Spleen (tissue), 11 donors: ENCODE results near the gene PALD1. TPM values are rescaled to one million over a fixed set of nuclear protein-coding genes. Genes with fewer than 3 reads are reported as not detected.

Source experiments
- DNase-seq: peaks from one replicate; pipeline ENCODE4 v3.0.0-alpha.2; 2020
- H3K27ac ChIP-seq, 8 donors: fragments of 200-600 bp; sonication (generic) in 7 of 8; 1 replicate in 4 of 8; 2 replicates in 4 of 8; pipeline versions ENCODE4 v1.5.0 to v1.8.0; 2016 to 2021; ENCODE audit warnings: inconsistent platforms in 4 of 8, mild to moderate bottlenecking in 4 of 8, moderate library complexity in 1 of 8
- H3K27me3 ChIP-seq, 7 donors: fragments of 200-600 bp; sonication (generic) in 6 of 7; replicated peaks in 1 of 7; 1 replicate in 4 of 7; 2 replicates in 3 of 7; pipeline versions ENCODE4 v1.5.0 to v1.8.0; 2016 to 2021; ENCODE audit warnings: inconsistent platforms in 3 of 7, mild to moderate bottlenecking in 1 of 7
- H3K36me3 ChIP-seq, 6 donors: fragments of 200-600 bp; sonication (generic) in 5 of 6; 1 replicate in 4 of 6; 2 replicates in 2 of 6; pipeline versions ENCODE4 v1.5.0 to v1.8.0; 2016 to 2021; ENCODE audit warnings: inconsistent platforms in 2 of 6
- H3K4me1 ChIP-seq, 6 donors: fragments of 200-600 bp; sonication (generic) in 5 of 6; 1 replicate in 3 of 6; 2 replicates in 3 of 6; pipeline versions ENCODE4 v1.5.0 to v1.8.0; 2016 to 2021; ENCODE audit warnings: inconsistent platforms in 3 of 6
- H3K4me3 ChIP-seq, 8 donors: fragments of 200-600 bp; sonication (generic) in 7 of 8; 1 replicate in 4 of 8; 2 replicates in 4 of 8; pipeline versions ENCODE4 v1.5.0 to v1.8.0; 2016 to 2021; ENCODE audit warnings: inconsistent platforms in 4 of 8, mild to moderate bottlenecking in 4 of 8, moderate library complexity in 2 of 8
- H3K9me3 ChIP-seq, 8 donors: fragments of 200-600 bp; sonication (generic) in 7 of 8; 1 replicate in 4 of 8; 2 replicates in 4 of 8; pipeline versions ENCODE4 v1.5.0 to v1.8.0; 2016 to 2021; ENCODE audit warnings: inconsistent platforms in 4 of 8
- CTCF ChIP-seq, 11 experiments: fragments of 200-600 bp in 7 of 11; fragments of 450-650 bp in 4 of 11; sonication (generic) in 4 of 11; IDR thresholded peaks in 8 of 11; conservative IDR thresholded peaks in 3 of 11; 1 replicate in 7 of 11; 2 replicates in 4 of 11; pipeline versions ENCODE4 v1.4.0 to v1.8.0; 2016 to 2021; ENCODE audit warnings: antibody characterized with exemption in 11 of 11, inconsistent platforms in 4 of 11, mild to moderate bottlenecking in 1 of 11
- POLR2A ChIP-seq, 3 donors: fragments of 450-650 bp; IDR thresholded peaks; one replicate each; pipeline ENCODE4 v1.5.1; 2017; ENCODE audit warnings: antibody characterized with exemption in 3 of 3, mild to moderate bottlenecking in 1 of 3
- POLR2AphosphoS5 ChIP-seq, 3 donors: sonication (generic); formaldehyde crosslinking; IDR thresholded peaks; one replicate each; pipeline ENCODE4 v1.5.1; 2017; ENCODE audit warnings: antibody characterized with exemption in 3 of 3
- WGBS, 5 donors: extraction: QIAGEN DNeasy Blood & Tissue Kit in 3 of 5; methylation state at CpG; one replicate each; pipeline versions ENCODE4 v1.1.5 to v1.1.7; 2013 to 2018; 5-methylcytosine and 5-hydroxymethylcytosine counted together
- intact Hi-C: fragments of 100-400 bp; cut with DNase I; formaldehyde crosslinking; loops from one replicate; pipeline ENCODE4 v1.15.0; 2023; ENCODE audit warnings: low total_unique reads
- polyA plus RNA-seq, 3 donors: library from polyadenylated mRNA; stranded (reverse); fragments of 200-250 nt; gene quantifications; one replicate each; pipeline ENCODE4 v1.2.1, GENCODE V29; 2013
- total RNA-seq, 7 donors: library from RNA; depleted of rRNA in 3 of 7; stranded (reverse); fragments of >200 nt in 3 of 7; fragmentation: NEBNext Ultra II Directional in 4 of 7; extraction: Animal tissue kit (Norgen Biotek cat#: 25700) in 4 of 7; gene quantifications; one replicate each; pipeline versions ENCODE4 v1.1.0 to v1.2.1, GENCODE V29; 2016 to 2021
- donor health status: healthy with polysubstance abuse.
- donor health status: DM: no; HTN: no; CAD: no; lungs with moderate emphysema.
- donor health status: DM: no; HTN: no; CAD: no.
- donor health status: Bipolar disorder and iron deficiency.
- donor health status: healthy.
- donor health status: DM: no; HTN: no; CAD: no.
- donor health status: DM: yes; HTN: yes; CAD: no.

The PALD1 gene
- total and polyA plus RNA-seq, 10 donors, result 7.7 to 27.8 (median 19.5) TPM

- H3K36me3 ChIP-seq, result no peaks in the 10 kb centered on the region
- H3K4me3 ChIP-seq, result no peak overlapping the region
- intact Hi-C loops, result no loop called here
- no peaks in the 10 kb centered on the region for H3K9me3 ChIP-seq
- no peaks in the 10 kb centered on the region for H3K27me3 ChIP-seq
- no peak for TF ChIP-seq POLR2AphosphoS5 (IDR thresholded peaks at IDR 0.05)
- no peak for TF ChIP-seq POLR2A (IDR thresholded peaks at IDR 0.05)
- no peak for TF ChIP-seq CTCF (IDR thresholded peaks at IDR 0.05 in 8 of 11, conservative IDR thresholded peaks at IDR 0.05 in 3 of 11)
- peak overlapping the region in 1 of 8 donors; percentile 13 for H3K27ac ChIP-seq
- DNase-seq, result no peak
- 74 to 93% (median 83%) methylated on average over 3 of the region's 3 CpGs for WGBS, 5 donors
- peaks cover 25 to 64% (median 40%) of the 10 kb centered on the region in 6 donors for H3K4me1 ChIP-seq
These were observed 23.8 kb downstream of the PALD1 start for GRCh38 chr10:70502406-70502805.

GRCh38 chr10:70503776-70504175 is 25.2 kb downstream of the PALD1 start:
- intact Hi-C loops, result no loop called here
- H3K9me3 ChIP-seq, result no peaks in the 10 kb centered on the region
- 40 to 68% (median 58%) methylated on average over 7 of the region's 7 CpGs for WGBS, 5 donors
- H3K27ac ChIP-seq, result peak overlapping the region in 1 of 8 donors; percentile 35
- no peaks in the 10 kb centered on the region for H3K27me3 ChIP-seq
- no peak for DNase-seq
- H3K4me3 ChIP-seq, result no peak overlapping the region
- H3K4me1 ChIP-seq, result peaks cover 28 to 62% (median 43%) of the 10 kb centered on the region in 6 donors
- TF ChIP-seq CTCF (IDR thresholded peaks at IDR 0.05 in 8 of 11, conservative IDR thresholded peaks at IDR 0.05 in 3 of 11), result no peak
- TF ChIP-seq POLR2AphosphoS5 (IDR thresholded peaks at IDR 0.05), result no peak
- TF ChIP-seq POLR2A (IDR thresholded peaks at IDR 0.05), result no peak
- no peaks in the 10 kb centered on the region for H3K36me3 ChIP-seq

DNA sequence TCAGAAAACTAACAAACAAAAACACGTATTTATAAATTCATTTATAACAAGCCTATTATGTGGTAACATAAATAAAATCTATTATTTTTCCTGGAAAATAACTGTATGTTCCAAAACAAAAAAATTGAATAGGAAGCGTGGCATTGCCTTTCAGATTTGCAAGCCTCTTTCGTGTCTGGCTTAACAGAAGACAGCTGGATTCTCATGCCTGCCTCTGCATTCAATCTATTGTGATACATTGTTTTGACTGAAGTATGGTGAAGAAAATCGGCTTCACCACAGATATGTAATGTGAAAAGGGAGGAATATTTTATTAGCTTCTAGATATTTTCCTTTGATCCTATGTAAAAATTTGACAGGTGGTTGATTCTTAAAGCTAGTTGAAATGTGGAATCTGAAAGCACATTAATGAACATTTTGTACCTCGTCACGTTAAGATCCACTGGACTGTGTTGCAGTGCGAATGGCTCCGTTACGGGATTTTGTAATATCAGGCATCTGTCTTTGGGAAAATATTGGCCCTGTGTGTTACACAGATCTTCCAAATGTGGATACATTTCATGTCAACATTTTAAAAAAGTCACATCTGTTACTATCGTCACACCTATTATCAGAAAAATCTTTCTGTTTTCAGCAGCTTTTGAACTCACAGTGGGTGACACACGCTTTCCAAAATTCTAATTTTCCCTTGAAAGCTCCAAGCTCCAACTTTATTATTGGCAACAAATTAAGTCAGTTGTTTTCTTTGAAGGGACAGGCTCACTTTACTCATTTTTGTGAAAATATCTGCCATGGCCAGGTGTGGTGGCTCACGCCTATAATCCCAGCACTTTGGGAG is 26.2 kb downstream of the PALD1 start:
- Histone ChIP-seq H3K36me3 (no peaks in the 10 kb centered on the region), H3K27ac (no peak overlapping the region), H3K9me3 (no peaks in the 10 kb centered on the region), H3K4me1 (peaks cover 27 to 62% (median 43%) of the 10 kb centered on the region in 6 donors), H3K4me3 (no peak overlapping the region), H3K27me3 (no peaks in the 10 kb centered on the region)
- intact Hi-C loops, result no loop called here
- WGBS, 5 donors, result 88 to 96% (median 92%) methylated on average over 12 of the region's 12 CpGs
- no peak for DNase-seq
- TF ChIP-seq POLR2AphosphoS5 (IDR thresholded peaks at IDR 0.05) (no peak), POLR2A (IDR thresholded peaks at IDR 0.05) (no peak), CTCF (IDR thresholded peaks at IDR 0.05 in 8 of 11, conservative IDR thresholded peaks at IDR 0.05 in 3 of 11) (no peak)

DNA sequence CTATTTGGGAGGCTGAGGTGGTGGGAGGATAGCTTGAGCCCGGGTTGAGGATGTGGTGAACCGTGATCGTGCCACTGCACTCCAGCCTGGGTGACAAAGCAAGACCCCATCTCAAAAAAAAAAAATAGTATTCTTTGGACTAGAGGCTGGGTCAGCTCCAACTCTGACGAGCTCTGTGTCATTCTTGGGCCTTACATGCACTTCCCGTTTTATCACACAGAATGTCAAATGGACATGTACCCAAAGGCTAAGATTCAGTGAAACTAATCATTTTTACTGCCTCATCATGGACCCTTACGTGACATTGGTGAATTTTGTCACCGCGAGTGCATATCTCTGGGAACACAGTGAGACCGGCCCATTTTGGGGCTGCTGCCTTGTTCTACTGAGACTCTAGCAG is 27.3 kb downstream of the PALD1 start:
- no peak for DNase-seq
- WGBS, 5 donors, result 75 to 92% (median 83%) methylated on average over 9 of the region's 9 CpGs
- TF ChIP-seq POLR2A (IDR thresholded peaks at IDR 0.05) (no peak), CTCF (IDR thresholded peaks at IDR 0.05 in 8 of 11, conservative IDR thresholded peaks at IDR 0.05 in 3 of 11) (no peak), POLR2AphosphoS5 (IDR thresholded peaks at IDR 0.05) (no peak)
- Histone ChIP-seq H3K36me3 (no peaks in the 10 kb centered on the region), H3K9me3 (no peaks in the 10 kb centered on the region), H3K27me3 (no peaks in the 10 kb centered on the region), H3K27ac (no peak overlapping the region), H3K4me3 (no peak overlapping the region), H3K4me1 (peaks cover 21 to 62% (median 43%) of the 10 kb centered on the region in 6 donors)
- intact Hi-C loops, result no loop called here
